Heart right ventricle (tissue), 16 donors: ENCODE data around the gene SF3A1. TPM values are rescaled to one million over a fixed set of nuclear protein-coding genes. Genes with fewer than 3 reads are reported as not detected.

Experiments
- ATAC-seq, 8 donors: fragments of 200-7000 bp; cut with Tn5 transposase; one replicate each; pipeline ENCODE4 v1.9.1; 2020; ENCODE audit warnings: mild to moderate bottlenecking in 8 of 8, moderate library complexity in 8 of 8, moderate number of reproducible peaks in 1 of 8
- DNase-seq, 2 donors: peaks; one replicate each; pipeline ENCODE4 v3.0.0-alpha.2; 2020
- H3K27ac ChIP-seq, 10 donors: fragments of 200-600 bp; sonication (generic) in 2 of 10; one replicate each; pipeline versions ENCODE4 v1.5.0 to v1.8.0; 2020 to 2022; ENCODE audit warnings: mild to moderate bottlenecking in 3 of 10
- H3K27me3 ChIP-seq, 7 donors: fragments of 200-600 bp; one replicate each; pipeline ENCODE4 v1.8.0; 2021 to 2022; ENCODE audit warnings: mild to moderate bottlenecking in 2 of 7
- H3K36me3 ChIP-seq, 9 donors: fragments of 200-600 bp; sonication (generic) in 1 of 9; one replicate each; pipeline versions ENCODE4 v1.5.0 to v1.8.0; 2020 to 2022; ENCODE audit warnings: mild to moderate bottlenecking in 2 of 9
- H3K4me1 ChIP-seq, 9 donors: fragments of 200-600 bp; sonication (generic) in 1 of 9; one replicate each; pipeline versions ENCODE4 v1.5.0 to v1.8.0; 2020 to 2022; ENCODE audit warnings: mild to moderate bottlenecking in 4 of 9
- H3K4me3 ChIP-seq, 10 donors: fragments of 200-600 bp; sonication (generic) in 2 of 10; one replicate each; pipeline versions ENCODE4 v1.5.0 to v1.8.0; 2020 to 2022; ENCODE audit warnings: mild to moderate bottlenecking in 7 of 10, moderate library complexity in 2 of 10
- H3K9me3 ChIP-seq, 11 donors: fragments of 200-600 bp in 10 of 11; sonication (generic) in 2 of 11; one replicate each; pipeline versions ENCODE4 v1.5.0 to v1.8.0; 2013 to 2022; ENCODE audit warnings: mild to moderate bottlenecking in 2 of 11, control low read depth in 1 of 11, moderate library complexity in 1 of 11
- CTCF ChIP-seq, 9 donors: fragments of 200-600 bp; sonication (generic) in 2 of 9; IDR thresholded peaks; one replicate each; pipeline versions ENCODE4 v1.5.0 to v1.8.0; 2021 to 2022; ENCODE audit warnings: antibody characterized with exemption in 9 of 9, mild to moderate bottlenecking in 5 of 9, moderate library complexity in 1 of 9
- WGBS, 2 donors: extraction: QIAGEN DNeasy Blood & Tissue Kit; methylation state at CpG; one replicate each; pipeline ENCODE4 v1.1.7; 2013; ENCODE audit warnings: inconsistent platforms in 1 of 2; 5-methylcytosine and 5-hydroxymethylcytosine counted together
- intact Hi-C, 10 donors: fragments of 100-400 bp; cut with DNase I; formaldehyde crosslinking; loops; one replicate each; pipeline versions ENCODE4 v1.11.1 to v1.14.2; 2022
- polyA plus RNA-seq, 2 donors: library from polyadenylated mRNA; stranded (reverse); fragments of 200-250 nt; gene quantifications; one replicate each; pipeline ENCODE4 v1.2.3, GENCODE V29; 2013
- total RNA-seq, 10 donors: library from RNA; stranded (reverse); fragmentation: NEBNext Ultra II Directional in 3 of 10; extraction: Animal tissue kit (Norgen Biotek cat#: 25700) in 3 of 10; gene quantifications; one replicate each; pipeline versions ENCODE4 v1.2.1 to v1.2.4, GENCODE V29; 2021 to 2023
- donor health status: Arrhythmogenic right ventricular cardiomyopathy.
- donor health status: ischemic (EF 13 %, LVEDD 7.1; RV severe dilation, severe dysfunction).
- donor health status: healthy with polysubstance abuse.
- donor health status: DM: no; HTN: yes; CAD: no.
- donor health status: DM: no; HTN: no; CAD: no.
- donor health status: ischemic (EF 25% LVEDD 6.9; RV normal size, moderate dysfunction).
- donor health status: ischemic (EF 25% LVEDD 5.7; RV mildly dilated, moderate dysfunction).
- donor health status: healthy.
- donor health status: DM: yes; HTN: yes; CAD: no.
- donor health status: Ischemic cardiomyopathy.
- donor health status: ischemic (EF 35%, LVEDD 5.7; RV mildly dilated, moderate dysfunction).
- donor health status: nonischemic (EF 11% LVEDD 7.7; RV severe dilation, severe dysfunction).
- donor health status: DM: yes; HTN: yes; CAD: no.
- donor health status: PGD.
- donor health status: ischemic (EF 29% LVEDD 5.4; RV normal size, mild dysfunction).
- donor health status: nonischemic (EF 23%, LVEDD 6.1; RV moderate dilation, normal function).

Gene SF3A1
- total and polyA plus RNA-seq, 12 donors = 13.2 to 132 (median 103) TPM

- no peak for DNase-seq
- no peak for ATAC-seq
- 72 to 76% methylated on average over 4 of the region's 4 CpGs for WGBS, 2 donors
Measured at GRCh38 chr22:30307041-30307574, 49.6 kb downstream of the SF3A1 start.

GRCh38 chr22:30306627-30307011, 50.1 kb downstream of the SF3A1 start:
- intact Hi-C loops = no loop called here
- peak overlapping the region in 1 of 10 donors; percentile 0 for H3K4me3 ChIP-seq
- 93 to 97% methylated on average over 1 of the region's 1 CpG for WGBS, 2 donors
- no peak for TF ChIP-seq CTCF (IDR thresholded peaks at IDR 0.05)
- no peak for DNase-seq
- peaks cover 50 to 100% (median 98%) of the 10 kb centered on the region in 9 donors for H3K4me1 ChIP-seq
- H3K27ac ChIP-seq = peak overlapping the region in 9 of 10 donors; percentile 67 to 92 (median 82)
- peaks cover 0 to 23% (median 0%) of the 10 kb centered on the region in 9 donors for H3K36me3 ChIP-seq
- no peak for ATAC-seq
- no peaks in the 10 kb centered on the region for H3K9me3 ChIP-seq
- no peaks in the 10 kb centered on the region for H3K27me3 ChIP-seq

More at GRCh38 chr22:30307041-30307574, 49.6 kb downstream of the SF3A1 start:
- Histone ChIP-seq H3K4me3 (no peak overlapping the region), H3K36me3 (peaks cover 0 to 19% (median 0%) of the 10 kb centered on the region in 9 donors), H3K27me3 (no peaks in the 10 kb centered on the region), H3K4me1 (peaks cover 47 to 100% (median 98%) of the 10 kb centered on the region in 9 donors), H3K9me3 (no peaks in the 10 kb centered on the region), H3K27ac (peak overlapping the region in 9 of 10 donors; percentile 1 to 92 (median 82))
- TF ChIP-seq CTCF (IDR thresholded peaks at IDR 0.05) = no peak
- intact Hi-C loops = no loop called here

GRCh38 chr22:30305906-30306626, 50.6 kb downstream of the SF3A1 start:
- H3K4me3 ChIP-seq = peak overlapping the region in 3 of 10 donors; percentile 3 to 26 (median 7)
- no peaks in the 10 kb centered on the region for H3K27me3 ChIP-seq
- H3K4me1 ChIP-seq = peaks cover 47 to 100% (median 98%) of the 10 kb centered on the region in 9 donors
- H3K36me3 ChIP-seq = peaks cover 0 to 25% (median 0%) of the 10 kb centered on the region in 9 donors
- intact Hi-C loops = loop anchor here in 2 of 10 donors (2.0 kb wide), 3 partner anchors 15 to 21 kb away; partner anchors contain the start of gene TBC1D10A (in 1 of the 2)
- peak overlapping the region; percentile 42 to 92 (median 80) for H3K27ac ChIP-seq
- WGBS, 2 donors = 52 to 63% methylated on average over 3 of the region's 3 CpGs
- DNase-seq (no peak), ATAC-seq (no peak)
- H3K9me3 ChIP-seq = no peaks in the 10 kb centered on the region
- no peak for TF ChIP-seq CTCF (IDR thresholded peaks at IDR 0.05)

GRCh38 chr22:30305519-30305905, 51.2 kb downstream of the SF3A1 start:
- intact Hi-C loops = loop anchor here in 2 of 10 donors (2.0 kb wide), 3 partner anchors 15 to 21 kb away; partner anchors contain the start of gene TBC1D10A (in 1 of the 2)
- Histone ChIP-seq H3K9me3 (no peaks in the 10 kb centered on the region), H3K4me3 (peak overlapping the region in 3 of 10 donors; percentile 3 to 26 (median 7)), H3K36me3 (peaks cover 0 to 31% (median 0%) of the 10 kb centered on the region in 9 donors), H3K27me3 (no peaks in the 10 kb centered on the region), H3K27ac (peak overlapping the region; percentile 67 to 92 (median 80)), H3K4me1 (peaks cover 41 to 100% (median 98%) of the 10 kb centered on the region in 9 donors)
- 29 to 56% methylated on average over 4 of the region's 4 CpGs for WGBS, 2 donors
- ATAC-seq (peak; percentile 77 to 90 (median 84)), DNase-seq (peak; percentile 68 to 78)
- TF ChIP-seq CTCF (IDR thresholded peaks at IDR 0.05) = no peak
